Epithelial cell of prostate (primary cell): ENCODE results near the gene TRAF3.

ENCODE experiments used
- DNase-seq: peaks from one replicate; pipeline ENCODE4 v3.0.0-alpha.2; 2011; ENCODE audit warnings: low read depth, low spot score
- H3K27ac ChIP-seq: fragments of 450-650 bp; 2 replicates; pipeline ENCODE4 v1.5.1; 2017; ENCODE audit warnings: mild to moderate bottlenecking

TRAF3 gene, protein sequence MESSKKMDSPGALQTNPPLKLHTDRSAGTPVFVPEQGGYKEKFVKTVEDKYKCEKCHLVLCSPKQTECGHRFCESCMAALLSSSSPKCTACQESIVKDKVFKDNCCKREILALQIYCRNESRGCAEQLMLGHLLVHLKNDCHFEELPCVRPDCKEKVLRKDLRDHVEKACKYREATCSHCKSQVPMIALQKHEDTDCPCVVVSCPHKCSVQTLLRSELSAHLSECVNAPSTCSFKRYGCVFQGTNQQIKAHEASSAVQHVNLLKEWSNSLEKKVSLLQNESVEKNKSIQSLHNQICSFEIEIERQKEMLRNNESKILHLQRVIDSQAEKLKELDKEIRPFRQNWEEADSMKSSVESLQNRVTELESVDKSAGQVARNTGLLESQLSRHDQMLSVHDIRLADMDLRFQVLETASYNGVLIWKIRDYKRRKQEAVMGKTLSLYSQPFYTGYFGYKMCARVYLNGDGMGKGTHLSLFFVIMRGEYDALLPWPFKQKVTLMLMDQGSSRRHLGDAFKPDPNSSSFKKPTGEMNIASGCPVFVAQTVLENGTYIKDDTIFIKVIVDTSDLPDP

DNA sequence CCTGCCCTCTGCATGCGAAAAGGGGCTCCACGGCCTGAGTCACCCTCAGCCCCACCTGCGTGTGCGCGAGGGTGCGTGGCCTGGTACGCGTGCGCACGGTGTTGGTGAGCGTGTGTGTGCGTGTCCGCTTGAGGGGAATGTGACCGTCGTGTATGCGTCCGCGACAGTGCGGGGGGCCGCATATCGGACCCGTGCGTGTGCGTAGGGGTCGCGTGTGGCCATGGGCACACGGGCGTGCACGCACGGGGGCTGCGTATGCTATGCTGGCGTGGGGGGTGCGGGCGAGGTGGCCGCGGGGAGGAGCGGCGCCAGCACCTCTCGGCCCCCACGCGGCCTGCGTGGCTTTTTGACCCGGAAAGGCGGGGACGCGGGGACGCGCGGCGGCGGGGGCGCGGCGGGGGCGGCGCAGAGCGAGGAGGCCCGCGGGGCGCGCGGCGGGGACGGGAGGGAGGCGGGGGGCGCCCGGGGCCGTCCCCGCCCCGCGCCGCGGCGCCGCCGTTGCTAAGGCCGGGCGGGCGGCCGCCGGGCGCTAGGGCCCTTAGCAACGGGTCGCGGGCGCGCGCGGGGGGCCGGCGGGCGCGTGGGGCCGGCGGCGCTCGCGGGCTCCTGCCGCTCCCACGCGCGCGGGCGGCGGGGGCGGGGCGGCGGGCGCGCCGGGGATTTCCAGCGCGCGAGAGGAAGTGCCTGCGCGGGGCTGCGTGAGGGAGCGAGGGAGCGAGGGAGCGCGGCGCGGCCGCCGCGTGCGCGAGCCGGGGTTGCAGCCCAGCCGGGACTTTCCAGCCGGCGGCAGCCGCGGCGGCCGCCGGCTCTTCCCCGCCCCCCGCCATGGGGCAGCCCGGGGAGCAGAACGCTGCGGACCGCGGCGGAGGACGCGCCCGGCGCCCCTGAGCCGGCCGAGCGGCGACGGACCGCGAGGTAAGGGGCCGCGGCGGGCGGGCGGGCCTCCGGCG lies at the start of gene TRAF3:
Gene TRAF3, plus strand, starts transcription at position 689 of the 950 bp plus-strand sequence. CDS start 92,753 bp downstream, outside the sequence.
- H3K27ac ChIP-seq = peak within 1 kb of the TSS; percentile 62
- DNase-seq = no peak

DNA sequence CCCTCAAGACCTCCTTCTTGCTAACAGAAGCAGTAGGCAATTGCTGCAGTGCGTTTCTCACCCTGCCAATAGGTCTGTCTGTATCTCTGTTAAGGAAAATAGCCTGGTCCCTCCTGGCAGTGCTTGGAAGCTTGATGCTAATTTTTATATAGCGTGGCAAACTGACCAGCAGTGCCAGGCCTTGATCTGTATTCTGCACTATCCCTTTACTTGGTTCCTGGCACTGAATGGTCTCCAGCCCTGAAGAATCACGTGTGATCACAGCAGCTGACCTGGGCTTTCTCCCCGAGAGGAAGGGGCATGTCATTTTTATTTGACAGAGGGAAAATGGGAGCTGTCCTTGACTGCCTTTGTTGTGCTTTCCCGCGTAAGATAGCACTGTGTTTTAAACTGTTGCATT lies 48.7 kb upstream of the TRAF3 start:
- no peak for DNase-seq
- no peak overlapping the region for H3K27ac ChIP-seq

DNA sequence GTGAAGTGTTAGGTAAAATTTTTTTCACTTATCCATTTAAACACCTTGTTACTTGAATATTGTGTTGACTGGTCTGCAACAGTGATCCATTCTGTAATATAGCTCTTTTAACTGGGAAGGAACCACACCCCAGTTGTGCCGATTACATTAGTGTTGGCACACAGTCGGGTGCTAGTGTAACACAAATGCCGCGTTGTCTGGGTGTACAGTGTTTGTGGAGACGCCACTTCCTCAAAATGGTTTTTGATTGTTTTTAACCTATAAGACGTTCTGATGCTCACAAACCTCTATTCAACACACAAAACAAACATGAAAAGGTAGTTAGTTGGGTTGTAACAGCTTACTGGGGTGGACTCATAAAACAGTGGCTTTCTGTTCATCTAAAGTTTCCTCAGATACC lies 48.0 kb upstream of the TRAF3 start:
- DNase-seq = no peak
- no peak overlapping the region for H3K27ac ChIP-seq

DNA sequence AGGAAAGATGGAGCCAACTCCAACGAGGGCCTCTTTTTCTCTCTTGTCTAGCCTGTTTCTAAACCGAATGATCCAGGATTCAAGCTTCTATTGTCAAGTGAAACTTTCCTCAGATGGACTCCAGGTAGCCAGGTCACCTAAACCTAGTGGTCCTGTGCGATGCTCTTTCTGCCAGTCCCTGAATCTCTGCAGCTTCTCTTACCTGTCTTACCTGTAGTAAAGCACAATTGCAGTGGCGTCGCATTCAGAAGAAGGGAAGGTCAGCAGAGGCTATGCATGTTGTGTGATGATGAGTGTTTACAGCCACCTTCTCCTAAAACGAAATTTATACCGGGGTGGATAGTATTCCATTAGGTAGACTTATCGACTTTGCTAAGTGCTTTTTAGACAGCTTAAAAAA lies 47.4 kb upstream of the TRAF3 start:
- no peak overlapping the region for H3K27ac ChIP-seq
- no peak for DNase-seq

DNA sequence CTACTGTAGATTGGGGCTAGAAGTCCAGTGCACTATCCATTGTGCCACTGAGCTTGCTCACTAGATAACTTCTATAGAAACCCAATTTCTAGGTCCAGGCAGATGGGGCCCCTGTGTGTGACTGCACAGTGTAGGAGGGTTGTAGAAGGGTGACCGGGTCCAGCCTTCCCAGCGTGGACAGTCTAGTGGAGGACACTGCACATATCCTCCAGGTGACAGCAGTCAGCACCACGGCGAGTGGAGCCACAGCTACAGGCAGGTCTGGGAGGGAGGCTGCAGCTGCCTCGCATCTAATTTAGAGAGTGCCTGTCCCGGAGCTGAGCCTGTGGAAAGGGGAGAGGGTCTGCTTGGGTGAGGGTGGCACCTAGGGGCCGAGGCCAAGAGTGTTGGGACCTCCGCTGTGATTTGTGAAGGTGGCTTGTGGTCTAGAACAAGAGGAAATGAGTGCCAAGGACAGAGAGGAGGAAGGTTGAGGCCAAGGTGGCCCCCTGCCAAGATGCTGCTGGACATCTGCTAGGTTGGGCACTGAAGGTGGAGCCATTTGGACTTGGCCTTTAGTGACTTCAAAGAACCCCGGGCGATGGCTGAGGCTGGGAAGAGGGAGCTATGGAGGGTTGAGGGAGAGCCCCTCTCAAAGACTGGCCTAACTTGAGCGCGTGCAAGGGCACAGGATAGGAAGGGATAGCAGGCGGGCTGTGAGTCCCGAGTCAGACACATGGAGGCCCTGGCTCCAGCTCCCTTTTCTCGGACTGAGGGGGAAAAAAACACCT lies 46.0 kb upstream of the TRAF3 start:
- H3K27ac ChIP-seq = no peak overlapping the region
- DNase-seq = no peak

DNA sequence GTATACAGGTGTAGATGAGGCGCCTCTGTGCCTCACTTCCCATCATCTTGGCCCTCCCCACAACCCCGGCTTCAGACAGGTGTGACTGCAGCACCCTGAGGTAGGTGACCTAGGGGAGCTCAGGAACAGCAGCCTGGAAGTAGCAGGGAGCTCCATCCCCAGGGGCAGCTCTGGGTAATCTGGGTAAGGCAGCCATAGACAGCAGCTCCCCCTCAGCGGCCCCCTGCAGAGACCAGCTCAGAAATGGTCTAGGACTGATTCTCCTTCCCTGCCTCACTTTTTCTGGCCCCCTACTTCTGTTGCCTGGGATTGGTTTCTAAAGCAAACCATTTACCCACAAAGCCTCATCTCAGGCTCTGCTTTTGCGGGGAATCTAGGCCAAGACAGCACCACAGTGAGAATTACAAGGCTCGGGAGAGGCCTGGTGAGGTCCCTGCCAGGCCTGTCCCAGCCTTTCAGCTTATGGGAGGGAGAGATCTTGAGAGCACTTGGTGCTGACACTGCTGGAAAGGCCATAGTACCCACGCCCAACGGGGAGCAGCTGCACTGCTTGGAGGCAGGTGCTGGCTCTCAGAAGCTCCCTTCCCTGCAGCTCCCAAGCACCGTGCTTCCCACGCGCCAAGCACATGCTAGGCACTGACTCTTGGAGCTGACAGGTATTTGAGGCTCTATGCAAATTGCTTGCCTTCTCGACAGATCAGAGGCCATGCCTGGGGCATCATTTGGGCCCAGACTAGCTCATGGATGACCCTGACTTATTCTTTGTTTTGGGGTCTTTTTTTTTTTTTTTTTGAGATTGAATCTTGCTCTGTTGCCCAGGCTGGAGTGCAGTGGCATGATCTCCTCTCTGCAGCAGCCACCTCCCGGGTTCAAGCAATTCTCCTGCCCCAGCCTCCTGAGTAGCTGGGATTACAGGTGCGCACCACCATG lies 45.1 kb upstream of the TRAF3 start:
- DNase-seq = no peak
- no peak overlapping the region for H3K27ac ChIP-seq

DNA sequence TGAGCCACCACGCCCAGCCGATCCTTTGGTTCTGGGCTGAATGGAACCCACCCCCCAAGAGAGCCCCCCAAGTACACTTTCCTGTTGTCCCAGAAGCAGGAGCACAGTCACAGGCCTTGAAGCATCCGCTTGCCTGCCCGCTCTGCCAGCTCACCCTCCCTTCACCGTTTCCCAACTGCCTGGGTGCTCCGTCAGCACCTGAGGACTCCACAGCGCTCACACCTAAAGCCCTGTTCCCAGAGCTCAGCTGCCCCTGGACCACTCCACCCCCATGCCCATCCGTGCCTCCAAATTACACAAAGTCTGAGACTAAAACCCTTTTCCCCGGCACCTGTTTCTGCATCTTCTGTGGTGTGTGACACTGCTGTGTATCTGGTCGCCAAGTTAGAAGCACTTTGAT lies 44.3 kb upstream of the TRAF3 start:
- no peak for DNase-seq
- no peak overlapping the region for H3K27ac ChIP-seq

DNA sequence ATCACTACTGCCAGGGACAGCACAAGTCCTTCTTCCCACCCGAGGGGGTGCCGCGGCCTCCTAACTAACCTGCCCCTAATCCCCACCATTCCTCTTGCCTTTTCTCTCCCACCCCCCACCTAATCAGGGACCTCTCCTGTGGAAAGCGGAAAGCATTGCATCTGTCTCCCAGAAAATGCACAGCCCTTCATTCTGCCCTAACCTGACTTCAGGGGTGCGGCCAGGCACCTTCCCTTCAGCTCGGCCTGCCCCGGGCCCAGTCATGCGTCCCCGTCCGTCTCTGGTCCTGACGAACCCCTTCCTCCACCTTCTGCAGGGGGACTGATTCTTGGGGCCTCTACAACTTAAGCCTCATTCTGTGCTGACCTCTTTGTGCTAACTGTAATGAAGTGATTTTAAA lies 43.9 kb upstream of the TRAF3 start:
- no peak for DNase-seq

DNA sequence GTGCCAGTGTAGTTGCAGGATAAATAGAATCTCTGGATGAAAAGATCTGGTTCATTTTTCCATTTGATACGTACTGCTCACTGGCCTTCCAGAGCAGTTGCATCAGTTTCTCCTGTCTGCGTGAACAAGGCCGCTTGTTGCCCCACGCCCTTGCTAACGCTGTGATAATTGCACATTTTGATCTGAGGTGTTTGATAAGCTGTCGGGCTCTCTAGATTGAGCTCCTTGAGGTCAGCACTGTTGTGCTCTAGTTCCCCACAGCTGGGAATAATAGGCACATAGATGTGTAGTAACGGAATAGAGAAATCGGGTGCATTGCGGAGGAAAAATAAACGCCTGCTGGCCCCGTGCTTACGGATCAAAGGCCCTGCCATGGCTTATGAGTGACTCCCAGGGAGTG lies 42.8 kb upstream of the TRAF3 start:
- DNase-seq = no peak
- no peak overlapping the region for H3K27ac ChIP-seq

More for the DNA sequence above, 43.9 kb upstream of the TRAF3 start:
- no peak overlapping the region for H3K27ac ChIP-seq

DNA sequence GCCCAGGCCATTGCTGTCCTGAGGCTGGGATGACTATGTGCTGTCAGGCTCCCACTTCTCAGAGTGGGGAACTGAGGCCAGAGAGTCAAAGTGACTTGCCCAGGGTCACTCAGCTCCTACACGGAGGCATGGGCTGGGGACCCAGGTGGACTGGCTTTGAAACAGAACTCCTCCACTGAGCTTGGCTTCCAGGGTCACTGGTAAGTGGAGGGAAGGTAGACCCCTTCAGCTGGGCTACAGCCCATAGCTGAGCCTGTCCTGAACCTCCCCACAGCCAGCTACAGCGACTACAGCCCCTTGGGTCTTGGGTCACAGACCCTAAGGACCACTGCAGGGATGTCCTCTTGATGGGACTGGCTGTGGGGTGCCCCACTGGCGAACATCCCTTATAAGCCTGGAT lies 40.3 kb upstream of the TRAF3 start:
- H3K27ac ChIP-seq = no peak overlapping the region
- no peak for DNase-seq

DNA sequence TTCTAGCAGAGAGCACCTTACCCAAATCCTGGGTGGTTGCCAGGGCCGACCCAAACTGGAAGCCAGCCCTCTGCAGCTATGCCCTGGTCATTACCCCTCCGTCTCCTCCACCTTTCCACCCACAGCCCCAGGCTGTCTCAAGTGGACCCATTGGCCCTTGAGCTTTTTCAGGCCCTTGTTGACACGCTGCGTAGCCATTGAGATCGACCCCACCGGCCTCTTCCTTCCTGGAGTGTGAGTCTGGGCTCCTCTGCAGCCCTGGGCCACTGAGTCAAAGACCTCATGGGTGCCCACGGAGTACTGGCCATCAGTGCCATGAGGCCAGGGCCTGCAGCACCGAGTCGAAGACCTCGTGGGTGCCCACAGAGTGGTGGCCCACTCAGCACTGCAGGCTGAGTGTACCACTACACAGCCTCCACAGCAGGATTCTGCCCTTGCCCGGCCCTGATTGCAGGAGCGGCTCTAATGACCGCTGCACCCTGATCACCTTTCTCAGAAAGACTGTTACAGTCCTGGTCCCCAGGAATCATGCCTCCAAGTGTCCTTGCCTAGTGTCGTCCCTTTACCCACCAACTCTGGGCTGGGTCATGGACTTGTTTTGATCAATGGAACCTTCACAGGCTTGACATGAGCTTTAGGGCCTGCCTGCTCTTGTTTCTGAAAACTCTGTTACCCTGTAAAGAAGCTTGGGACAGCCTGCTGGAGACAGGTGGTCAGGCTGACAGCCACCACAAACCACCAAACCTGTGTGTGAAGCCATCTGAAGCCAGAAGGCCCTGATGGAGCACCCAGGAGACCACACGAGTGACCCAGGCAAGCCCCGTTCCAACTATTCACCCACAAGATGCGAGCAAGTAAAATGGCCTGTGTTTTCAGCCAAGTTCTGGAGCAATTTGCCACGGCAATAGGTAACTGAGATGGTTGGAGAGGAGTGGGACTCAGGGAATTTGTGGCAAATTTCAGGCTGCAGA lies 39.6 kb upstream of the TRAF3 start:
- H3K27ac ChIP-seq = no peak overlapping the region
- no peak for DNase-seq

DNA sequence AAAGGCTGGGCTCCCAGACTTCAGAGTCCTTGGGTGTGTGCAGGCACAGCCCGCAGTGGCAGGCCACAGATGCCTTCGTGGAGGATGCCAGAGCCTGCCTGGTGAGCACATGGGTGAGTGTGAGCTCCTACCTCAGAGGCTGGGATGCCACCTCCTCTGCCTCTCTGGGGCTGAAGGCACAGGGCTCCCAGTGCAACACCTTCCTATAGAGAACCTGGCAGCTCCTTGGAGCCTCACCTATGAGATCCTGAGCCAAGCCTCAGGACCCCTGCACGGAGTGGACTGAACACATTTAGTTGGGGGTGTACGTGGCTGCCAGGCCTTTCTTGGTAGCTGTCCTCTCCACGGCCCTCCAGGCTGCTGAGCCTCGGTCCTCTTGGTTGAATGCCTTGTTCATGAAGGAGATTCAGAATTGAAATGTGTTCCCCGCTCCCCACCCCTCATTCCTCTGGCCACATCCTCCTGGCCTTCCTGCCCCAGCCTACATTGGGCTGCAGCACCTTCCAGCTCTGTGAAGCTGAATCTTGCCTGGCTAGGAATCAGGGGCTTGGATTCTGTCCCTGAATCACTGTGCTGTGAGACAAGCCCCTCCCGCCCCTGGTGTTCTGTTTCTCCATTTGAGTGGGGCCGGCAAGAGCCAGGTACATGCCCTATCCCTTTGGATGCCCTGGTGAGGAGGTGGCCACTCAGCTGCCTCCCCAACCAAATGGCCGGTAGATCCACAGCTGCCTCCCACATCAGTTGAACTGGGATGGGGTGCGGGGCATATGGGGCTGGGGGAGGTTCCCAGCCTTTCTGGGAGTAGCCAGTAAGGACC lies 38.7 kb upstream of the TRAF3 start:
- DNase-seq = no peak
- H3K27ac ChIP-seq = no peak overlapping the region

DNA sequence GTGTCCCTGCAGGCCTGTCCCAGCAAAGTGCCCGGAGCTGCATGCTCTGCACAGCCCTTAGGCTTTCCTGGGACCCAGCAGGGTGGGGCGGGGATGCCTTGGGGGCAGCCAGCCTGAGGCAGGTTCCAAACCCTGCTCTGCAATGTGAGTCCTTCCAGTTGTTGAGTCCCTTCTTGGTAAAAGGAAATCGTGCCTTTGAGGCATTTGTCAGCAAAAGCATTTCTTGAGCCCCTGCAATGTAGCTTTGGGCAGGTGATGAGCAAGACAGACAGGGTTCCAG lies 38.1 kb upstream of the TRAF3 start:
- no peak overlapping the region for H3K27ac ChIP-seq

DNA sequence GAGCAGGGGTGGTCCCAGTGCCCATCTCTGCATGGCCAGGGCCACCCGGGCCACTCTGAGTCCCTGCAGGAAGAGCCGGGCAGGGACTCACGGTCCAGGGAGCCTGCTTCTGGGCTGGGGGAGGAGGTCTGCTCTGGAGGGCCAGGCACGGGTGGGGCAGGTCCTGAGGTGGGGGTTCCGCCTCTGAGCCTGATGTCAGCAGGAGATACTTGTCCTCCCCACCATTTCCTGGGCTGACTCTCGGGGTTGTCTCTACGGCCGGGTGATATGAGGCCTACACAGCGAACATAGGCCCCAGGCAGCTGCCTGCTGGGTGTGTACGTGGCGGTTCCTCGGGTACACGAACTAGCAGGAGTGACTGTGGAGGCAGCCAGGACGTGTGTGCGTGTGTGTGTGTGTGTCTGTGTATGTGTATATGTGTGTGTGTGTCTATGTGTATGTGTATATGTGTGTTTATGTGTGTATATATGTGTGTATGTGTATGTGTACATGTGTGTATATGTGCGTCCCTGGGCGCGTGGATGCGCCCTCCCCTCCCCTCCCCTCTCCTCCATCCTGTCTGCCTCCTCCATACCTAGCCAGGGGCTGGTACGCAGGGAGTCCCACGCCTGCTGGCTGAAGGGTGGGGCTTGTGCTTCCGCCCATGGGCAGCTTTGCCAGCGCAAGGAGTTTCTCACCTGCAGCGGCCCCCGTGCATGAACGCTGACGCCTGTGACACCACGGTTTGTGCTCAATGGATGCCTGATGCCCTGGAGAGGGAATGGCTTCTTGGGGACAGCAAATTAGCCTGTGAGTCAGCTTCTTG lies 30.4 kb upstream of the TRAF3 start:
- H3K27ac ChIP-seq = no peak overlapping the region
- DNase-seq = no peak

More for the DNA sequence above, 38.1 kb upstream of the TRAF3 start:
- DNase-seq = no peak

DNA sequence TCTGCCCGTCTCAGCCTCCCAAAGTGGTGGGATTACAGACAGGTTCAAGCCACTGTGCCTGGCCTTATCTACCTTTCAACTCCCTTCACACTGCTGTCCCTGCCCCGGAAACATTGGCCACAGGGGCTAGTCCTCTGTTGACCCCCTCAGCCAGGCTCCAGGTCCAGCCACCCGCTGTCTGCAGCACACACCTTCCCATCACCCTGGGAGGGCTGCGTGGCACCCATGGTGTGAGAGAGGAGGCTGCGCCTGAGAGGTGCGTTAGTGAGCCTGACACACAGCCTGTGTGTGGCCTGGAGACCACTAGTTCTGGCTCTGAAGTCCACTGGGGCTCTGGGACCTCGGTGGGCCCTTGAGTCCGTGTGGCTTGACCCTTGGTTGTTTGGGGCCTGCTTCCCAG lies 28.4 kb upstream of the TRAF3 start:
- no peak for DNase-seq

DNA sequence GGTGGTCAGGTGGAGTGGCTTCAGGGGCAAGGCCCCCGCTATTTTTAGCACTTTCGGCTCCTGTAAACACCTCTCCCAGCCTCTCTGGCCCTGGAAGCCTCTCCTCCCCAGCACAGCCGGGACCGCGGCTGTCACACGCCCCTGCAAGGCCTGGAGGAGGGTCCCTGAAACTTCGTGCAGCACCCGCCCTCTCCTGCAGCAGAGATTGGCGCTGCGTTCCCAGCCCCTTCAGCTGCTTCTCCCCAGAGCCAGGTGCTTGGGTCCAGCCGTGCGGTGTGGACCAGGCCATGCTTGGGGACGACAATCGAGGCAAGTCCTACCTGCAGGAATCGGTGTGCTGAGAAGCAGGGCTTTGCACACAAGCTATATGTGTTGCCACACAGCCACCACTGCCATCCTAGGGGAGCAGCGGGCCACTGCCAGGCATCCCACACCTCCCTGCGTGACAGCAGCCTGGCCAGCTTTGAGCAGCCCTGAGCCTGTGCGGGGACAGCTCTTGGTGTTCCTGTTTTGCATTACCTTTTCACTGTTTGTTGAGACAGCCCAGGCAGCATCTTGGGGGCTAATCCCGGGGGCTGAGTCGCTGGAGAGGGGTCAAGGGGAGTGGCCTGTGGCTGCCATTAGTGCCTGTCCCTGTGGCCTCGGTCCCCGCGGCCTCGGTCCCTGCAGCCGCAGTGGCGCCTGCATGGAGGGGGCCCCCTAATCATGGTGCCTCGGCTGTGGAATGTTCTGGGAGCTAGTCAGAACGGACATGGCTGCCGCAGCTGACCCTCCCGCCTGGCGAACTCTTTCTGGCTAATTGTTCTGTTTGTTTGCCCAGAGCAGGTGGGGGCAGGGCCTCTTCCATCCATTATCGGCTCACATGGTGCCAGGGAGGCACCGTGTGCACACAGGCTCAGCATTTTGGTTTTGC lies 27.6 kb upstream of the TRAF3 start:
- H3K27ac ChIP-seq = no peak overlapping the region
- no peak for DNase-seq

More for the DNA sequence above, 28.4 kb upstream of the TRAF3 start:
- H3K27ac ChIP-seq = no peak overlapping the region
